ENCODE results near the gene PAIP1.
"Not testable (repeated sequence)": the region's sequence is repeated elsewhere in the genome, so short reads cannot be mapped to it uniquely, and the experiment has no call there.

Gene PAIP1

GRCh38 chr5:43523662-43524072, 33.2 kb downstream of the PAIP1 start:
- H3K4me3 ChIP-seq (ENCODE audit: low read depth in 1 of 2, low read length in 2 of 2) = no peak overlapping the region
- H3K36me3 ChIP-seq (ENCODE audit: control insufficient read depth in 1 of 2, insufficient read depth in 2 of 2, low read length in 2 of 2) = peaks cover 25 to 28% of the 10 kb centered on the region in 2 donors
- H3K9me3 ChIP-seq (ENCODE audit: control insufficient read depth in 1 of 2, low read length in 2 of 2) = no peaks in the 10 kb centered on the region
- no peak overlapping the region for H3K27ac ChIP-seq (ENCODE audit: low read depth, low read length)
- no peaks in the 10 kb centered on the region for H3K27me3 ChIP-seq (ENCODE audit: control insufficient read depth in 1 of 2, insufficient read depth in 2 of 2, low read length in 2 of 2)
- H3K4me1 ChIP-seq (ENCODE audit: control insufficient read depth in 1 of 2, insufficient read depth in 2 of 2, low read length in 2 of 2) = no peaks in the 10 kb centered on the region
- no peak overlapping the region for H3K9ac ChIP-seq (ENCODE audit: low read depth in 1 of 2, low read length in 2 of 2)

GRCh38 chr5:43520615-43521014, 36.3 kb downstream of the PAIP1 start:
- Histone ChIP-seq H3K4me1 (ENCODE audit: control insufficient read depth in 1 of 2, insufficient read depth in 2 of 2, low read length in 2 of 2) (peaks cover 2 to 4% of the 10 kb centered on the region in 2 donors), H3K27ac (ENCODE audit: low read depth, low read length) (no peak overlapping the region), H3K9ac (ENCODE audit: low read depth in 1 of 2, low read length in 2 of 2) (no peak overlapping the region), H3K4me3 (ENCODE audit: low read depth in 1 of 2, low read length in 2 of 2) (no peak overlapping the region), H3K9me3 (ENCODE audit: control insufficient read depth in 1 of 2, low read length in 2 of 2) (no peaks in the 10 kb centered on the region), H3K27me3 (ENCODE audit: control insufficient read depth in 1 of 2, insufficient read depth in 2 of 2, low read length in 2 of 2) (no peaks in the 10 kb centered on the region), H3K36me3 (ENCODE audit: control insufficient read depth in 1 of 2, insufficient read depth in 2 of 2, low read length in 2 of 2) (peaks cover 16 to 18% of the 10 kb centered on the region in 2 donors)

- Histone ChIP-seq H3K27me3 (ENCODE audit: control insufficient read depth in 1 of 2, insufficient read depth in 2 of 2, low read length in 2 of 2) (no peaks in the 10 kb centered on the region), H3K9me3 (ENCODE audit: control insufficient read depth in 1 of 2, low read length in 2 of 2) (no peaks in the 10 kb centered on the region), H3K4me3 (ENCODE audit: low read depth in 1 of 2, low read length in 2 of 2) (peak overlapping the region; percentile 86 to 88), H3K4me1 (ENCODE audit: control insufficient read depth in 1 of 2, insufficient read depth in 2 of 2, low read length in 2 of 2) (peaks cover 6 to 17% of the 10 kb centered on the region in 2 donors), H3K36me3 (ENCODE audit: control insufficient read depth in 1 of 2, insufficient read depth in 2 of 2, low read length in 2 of 2) (no peaks in the 10 kb centered on the region), H3K27ac (ENCODE audit: low read depth, low read length) (no peak overlapping the region), H3K9ac (ENCODE audit: low read depth in 1 of 2, low read length in 2 of 2) (peak overlapping the region; percentile 74 to 80)
Measured at GRCh38 chr5:43515678-43516048, 41.2 kb downstream of the PAIP1 start.

- H3K27ac ChIP-seq (ENCODE audit: low read depth, low read length) = peak within 1 kb of the TSS; percentile 47
- peak within 1 kb of the TSS; percentile 74 to 80 for H3K9ac ChIP-seq (ENCODE audit: low read depth in 1 of 2, low read length in 2 of 2)
- H3K27me3 ChIP-seq (ENCODE audit: control insufficient read depth in 1 of 2, insufficient read depth in 2 of 2, low read length in 2 of 2) = no peaks in the 10 kb centered on the region
- no peaks in the 10 kb centered on the region for H3K9me3 ChIP-seq (ENCODE audit: control insufficient read depth in 1 of 2, low read length in 2 of 2)
- peak within 1 kb of the TSS; percentile 86 to 88 for H3K4me3 ChIP-seq (ENCODE audit: low read depth in 1 of 2, low read length in 2 of 2)
- no peaks in the 10 kb centered on the region for H3K36me3 ChIP-seq (ENCODE audit: control insufficient read depth in 1 of 2, insufficient read depth in 2 of 2, low read length in 2 of 2)
- peaks cover 6 to 17% of the 10 kb centered on the region in 2 donors for H3K4me1 ChIP-seq (ENCODE audit: control insufficient read depth in 1 of 2, insufficient read depth in 2 of 2, low read length in 2 of 2)
Measured at GRCh38 chr5:43514816-43515677, 41.8 kb downstream of the PAIP1 start, which contains the start of gene C5orf34. Gene C5orf34 (minus strand): TSS chr5:43515148. CDS start chr5:43509339, 5,809 bp downstream.

- Histone ChIP-seq H3K27me3 (ENCODE audit: control insufficient read depth in 1 of 2, insufficient read depth in 2 of 2, low read length in 2 of 2) (no peaks in the 10 kb centered on the region), H3K9me3 (ENCODE audit: control insufficient read depth in 1 of 2, low read length in 2 of 2) (no peaks in the 10 kb centered on the region), H3K27ac (ENCODE audit: low read depth, low read length) (peak overlapping the region; percentile 47), H3K9ac (ENCODE audit: low read depth in 1 of 2, low read length in 2 of 2) (peak overlapping the region; percentile 74 to 80), H3K4me1 (ENCODE audit: control insufficient read depth in 1 of 2, insufficient read depth in 2 of 2, low read length in 2 of 2) (peaks cover 6 to 17% of the 10 kb centered on the region in 2 donors), H3K4me3 (ENCODE audit: low read depth in 1 of 2, low read length in 2 of 2) (peak overlapping the region; percentile 86 to 88), H3K36me3 (ENCODE audit: control insufficient read depth in 1 of 2, insufficient read depth in 2 of 2, low read length in 2 of 2) (no peaks in the 10 kb centered on the region)
Measured at GRCh38 chr5:43514471-43514815, 42.4 kb downstream of the PAIP1 start.

GRCh38 chr5:43514025-43514424, 42.9 kb downstream of the PAIP1 start:
- no peaks in the 10 kb centered on the region for H3K36me3 ChIP-seq (ENCODE audit: control insufficient read depth in 1 of 2, insufficient read depth in 2 of 2, low read length in 2 of 2)
- no peak overlapping the region for H3K27ac ChIP-seq (ENCODE audit: low read depth, low read length)
- peak overlapping the region; percentile 86 to 88 for H3K4me3 ChIP-seq (ENCODE audit: low read depth in 1 of 2, low read length in 2 of 2)
- peaks cover 6 to 17% of the 10 kb centered on the region in 2 donors for H3K4me1 ChIP-seq (ENCODE audit: control insufficient read depth in 1 of 2, insufficient read depth in 2 of 2, low read length in 2 of 2)
- H3K9me3 ChIP-seq (ENCODE audit: control insufficient read depth in 1 of 2, low read length in 2 of 2) = no peaks in the 10 kb centered on the region
- peak overlapping the region; percentile 74 to 80 for H3K9ac ChIP-seq (ENCODE audit: low read depth in 1 of 2, low read length in 2 of 2)
- no peaks in the 10 kb centered on the region for H3K27me3 ChIP-seq (ENCODE audit: control insufficient read depth in 1 of 2, insufficient read depth in 2 of 2, low read length in 2 of 2)

GRCh38 chr5:43511062-43511461, 45.8 kb downstream of the PAIP1 start:
- H3K9me3 ChIP-seq (ENCODE audit: control insufficient read depth in 1 of 2, low read length in 2 of 2); H3K4me3 ChIP-seq (ENCODE audit: low read depth in 1 of 2, low read length in 2 of 2): not testable (repeated sequence)

GRCh38 chr5:43498581-43498980, 58.3 kb downstream of the PAIP1 start:
- Histone ChIP-seq H3K9me3 (ENCODE audit: control insufficient read depth in 1 of 2, low read length in 2 of 2) (no peaks in the 10 kb centered on the region), H3K4me3 (ENCODE audit: low read depth in 1 of 2, low read length in 2 of 2) (no peak overlapping the region), H3K4me1 (ENCODE audit: control insufficient read depth in 1 of 2, insufficient read depth in 2 of 2, low read length in 2 of 2) (no peaks in the 10 kb centered on the region), H3K27ac (ENCODE audit: low read depth, low read length) (no peak overlapping the region), H3K36me3 (ENCODE audit: control insufficient read depth in 1 of 2, insufficient read depth in 2 of 2, low read length in 2 of 2) (peaks cover 0 to 4% of the 10 kb centered on the region in 2 donors), H3K27me3 (ENCODE audit: control insufficient read depth in 1 of 2, insufficient read depth in 2 of 2, low read length in 2 of 2) (no peaks in the 10 kb centered on the region), H3K9ac (ENCODE audit: low read depth in 1 of 2, low read length in 2 of 2) (no peak overlapping the region)

More at GRCh38 chr5:43511062-43511461, 45.8 kb downstream of the PAIP1 start:
- not testable (repeated sequence) for H3K9ac ChIP-seq (ENCODE audit: low read depth in 1 of 2, low read length in 2 of 2); H3K27me3 ChIP-seq (ENCODE audit: control insufficient read depth in 1 of 2, insufficient read depth in 2 of 2, low read length in 2 of 2); H3K27ac ChIP-seq (ENCODE audit: low read depth, low read length); H3K36me3 ChIP-seq (ENCODE audit: control insufficient read depth in 1 of 2, insufficient read depth in 2 of 2, low read length in 2 of 2)
- peaks cover 6 to 17% of the 10 kb centered on the region in 2 donors for H3K4me1 ChIP-seq (ENCODE audit: control insufficient read depth in 1 of 2, insufficient read depth in 2 of 2, low read length in 2 of 2)

GRCh38 chr5:43497311-43498104, 59.4 kb downstream of the PAIP1 start:
- Histone ChIP-seq H3K9me3 (ENCODE audit: control insufficient read depth in 1 of 2, low read length in 2 of 2) (no peaks in the 10 kb centered on the region), H3K4me1 (ENCODE audit: control insufficient read depth in 1 of 2, insufficient read depth in 2 of 2, low read length in 2 of 2) (no peaks in the 10 kb centered on the region), H3K36me3 (ENCODE audit: control insufficient read depth in 1 of 2, insufficient read depth in 2 of 2, low read length in 2 of 2) (no peaks in the 10 kb centered on the region), H3K4me3 (ENCODE audit: low read depth in 1 of 2, low read length in 2 of 2) (peak overlapping the region; percentile 40 to 61), H3K27ac (ENCODE audit: low read depth, low read length) (no peak overlapping the region), H3K9ac (ENCODE audit: low read depth in 1 of 2, low read length in 2 of 2) (peak overlapping the region; percentile 22 to 34), H3K27me3 (ENCODE audit: control insufficient read depth in 1 of 2, insufficient read depth in 2 of 2, low read length in 2 of 2) (no peaks in the 10 kb centered on the region)

GRCh38 chr5:43491326-43491725, 65.6 kb downstream of the PAIP1 start:
- Histone ChIP-seq H3K9me3 (ENCODE audit: control insufficient read depth in 1 of 2, low read length in 2 of 2) (no peaks in the 10 kb centered on the region), H3K36me3 (ENCODE audit: control insufficient read depth in 1 of 2, insufficient read depth in 2 of 2, low read length in 2 of 2) (no peaks in the 10 kb centered on the region), H3K27ac (ENCODE audit: low read depth, low read length) (no peak overlapping the region)

More at GRCh38 chr5:43491326-43491725, 65.6 kb downstream of the PAIP1 start:
- Histone ChIP-seq H3K9ac (ENCODE audit: low read depth in 1 of 2, low read length in 2 of 2) (no peak overlapping the region), H3K4me3 (ENCODE audit: low read depth in 1 of 2, low read length in 2 of 2) (no peak overlapping the region), H3K4me1 (ENCODE audit: control insufficient read depth in 1 of 2, insufficient read depth in 2 of 2, low read length in 2 of 2) (no peaks in the 10 kb centered on the region), H3K27me3 (ENCODE audit: control insufficient read depth in 1 of 2, insufficient read depth in 2 of 2, low read length in 2 of 2) (no peaks in the 10 kb centered on the region)
